Stimulated activated CD4-positive, alpha-beta T cell treated with anti-CD3 and anti-CD28 coated beads, TNF-alpha, amount 100 ng/mL, for 48 hours (primary cell): Measurements from ENCODE around the gene OR1F1.
"Not testable (repeated sequence)": the region's sequence is repeated elsewhere in the genome, so short reads cannot be mapped to it uniquely, and the experiment has no call there.

Source experiments
- DNase-seq, 3 donors: peaks; one replicate each; pipeline ENCODE4 v3.0.0-alpha.2; 2020; ENCODE audit warnings: low read depth in 3 of 3

The OR1F1 gene

DNA sequence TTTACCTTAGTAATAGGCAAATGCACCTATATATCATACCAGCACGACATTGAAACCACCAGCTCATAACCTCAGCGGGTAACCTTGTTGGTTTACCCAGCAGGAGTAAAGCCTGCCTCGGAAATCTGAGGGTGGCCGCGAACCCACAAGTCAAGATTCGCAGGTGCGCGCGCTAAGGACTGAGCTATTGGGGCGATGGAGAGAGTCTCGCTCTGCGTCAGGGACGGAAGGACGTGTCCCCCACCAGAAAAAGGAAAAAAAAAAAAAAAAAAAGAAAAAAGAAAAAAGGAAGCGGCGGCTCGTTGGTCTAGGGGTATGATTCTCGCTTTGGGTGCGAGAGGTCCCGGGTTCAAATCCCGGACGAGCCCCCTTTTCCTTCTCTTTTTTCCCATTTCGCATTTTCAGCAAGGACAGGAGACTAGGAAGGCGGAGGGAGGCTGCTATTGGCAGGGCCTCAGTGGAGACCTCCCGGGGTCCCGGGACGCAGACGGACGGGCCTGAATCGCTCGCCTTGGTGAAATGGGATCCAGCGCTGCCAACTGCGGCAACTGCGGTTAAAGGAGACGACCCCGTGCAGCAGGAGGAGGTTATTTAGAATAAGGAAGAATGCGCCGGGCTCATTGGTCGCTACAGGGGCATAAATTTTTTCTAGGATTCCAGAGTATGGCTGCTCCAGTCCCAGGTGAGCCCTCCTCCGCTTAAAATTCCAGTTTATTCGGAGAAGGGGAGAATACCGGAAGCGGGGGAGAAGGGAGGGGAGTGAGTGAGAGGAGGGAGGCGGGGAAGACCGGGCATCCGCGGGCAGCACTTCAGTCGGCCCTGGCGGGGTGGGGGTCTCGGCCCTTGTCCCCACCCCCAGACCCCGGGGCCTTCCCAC lies at the start of gene OR1F1:
TSS of gene OR1F1 (plus strand) at position 407 of the 877 bp plus-strand sequence.
- DNase-seq, result peak; percentile 47 to 81 (median 60)

GRCh38 chr16:3138342-3138741 lies 49.7 kb upstream of the OR1F1 start:
- no peak for DNase-seq

GRCh38 chr16:3138823-3139426 lies 49.1 kb upstream of the OR1F1 start:
- DNase-seq, result no peak

GRCh38 chr16:3139561-3139960 lies 48.4 kb upstream of the OR1F1 start:
- DNase-seq, result not testable (repeated sequence)

GRCh38 chr16:3140603-3141427 lies 47.2 kb upstream of the OR1F1 start:
- DNase-seq, result no peak

DNA sequence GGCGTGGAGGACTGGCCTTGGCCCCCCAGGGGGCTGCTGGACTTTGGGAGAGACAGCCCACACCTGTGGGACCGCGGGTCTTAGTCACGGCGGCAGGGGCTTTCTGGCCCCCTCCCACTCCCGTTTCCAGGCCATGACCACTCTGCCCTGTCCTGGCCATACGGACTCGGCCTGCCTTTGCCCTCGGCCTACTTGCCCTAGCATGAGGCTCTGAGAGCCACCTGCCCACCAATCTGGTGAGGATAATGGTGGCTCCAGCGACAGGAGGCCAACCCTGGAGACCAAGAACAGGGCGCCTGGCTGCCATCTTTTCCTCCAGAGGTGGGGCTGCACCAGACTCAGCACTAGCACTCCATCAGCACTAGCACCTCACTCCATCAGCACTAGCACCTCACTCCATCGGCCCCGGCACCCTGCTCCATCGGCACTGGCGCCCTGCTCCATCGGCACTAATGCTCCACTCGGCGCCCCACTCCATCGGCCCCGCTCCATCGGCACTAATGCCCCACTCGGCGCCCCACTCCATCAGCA lies 46.2 kb upstream of the OR1F1 start:
- DNase-seq, result no peak

GRCh38 chr16:3142327-3142726 lies 45.7 kb upstream of the OR1F1 start:
- DNase-seq, result no peak

DNA sequence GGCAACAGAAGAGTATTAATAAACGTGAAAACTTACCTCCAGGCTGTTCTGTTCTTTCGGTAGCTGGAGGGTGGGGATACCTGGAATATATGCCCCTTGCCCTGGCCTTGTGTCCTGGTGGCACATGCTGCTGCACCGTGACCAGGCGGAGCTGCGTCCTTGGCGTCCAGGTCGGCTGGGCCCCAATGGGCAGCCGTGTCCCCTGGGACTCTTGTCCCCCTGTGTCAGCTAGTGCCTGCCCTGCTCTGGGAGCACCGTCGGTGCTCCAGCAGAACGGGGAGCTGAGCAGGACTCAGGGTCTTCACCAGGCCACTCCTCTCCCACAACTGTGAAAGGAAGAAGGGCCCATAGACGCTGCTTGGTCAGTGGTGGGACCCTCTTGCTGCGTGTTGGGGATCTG lies 45.2 kb upstream of the OR1F1 start:
- DNase-seq, result no peak

GRCh38 chr16:3143189-3143588 lies 44.8 kb upstream of the OR1F1 start:
- DNase-seq, result no peak

- DNase-seq, result no peak
Measured at GRCh38 chr16:3143598-3144320, 44.2 kb upstream of the OR1F1 start.

- DNase-seq, result no peak
Measured at GRCh38 chr16:3144321-3144983, 43.6 kb upstream of the OR1F1 start.

DNA sequence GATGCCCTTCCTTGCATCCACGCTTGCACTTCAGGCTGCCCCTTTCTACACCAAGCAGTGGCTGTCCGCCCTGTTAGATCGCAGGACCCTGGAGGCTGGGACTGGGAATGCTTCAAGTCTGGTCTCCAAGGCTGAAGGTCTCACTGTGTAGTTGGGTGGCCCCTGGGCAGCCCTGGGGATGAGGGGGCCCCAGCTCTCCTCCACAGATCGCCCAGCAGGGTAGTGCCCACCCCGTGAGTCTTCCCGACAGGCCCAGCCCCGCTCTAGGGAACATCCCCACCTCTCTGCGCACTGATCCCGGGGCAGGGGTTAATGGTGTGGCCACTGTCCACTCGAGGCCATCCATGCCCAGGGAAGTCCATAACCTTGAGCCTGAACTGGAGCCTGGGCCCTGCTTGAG lies 42.9 kb upstream of the OR1F1 start:
- no peak for DNase-seq

DNA sequence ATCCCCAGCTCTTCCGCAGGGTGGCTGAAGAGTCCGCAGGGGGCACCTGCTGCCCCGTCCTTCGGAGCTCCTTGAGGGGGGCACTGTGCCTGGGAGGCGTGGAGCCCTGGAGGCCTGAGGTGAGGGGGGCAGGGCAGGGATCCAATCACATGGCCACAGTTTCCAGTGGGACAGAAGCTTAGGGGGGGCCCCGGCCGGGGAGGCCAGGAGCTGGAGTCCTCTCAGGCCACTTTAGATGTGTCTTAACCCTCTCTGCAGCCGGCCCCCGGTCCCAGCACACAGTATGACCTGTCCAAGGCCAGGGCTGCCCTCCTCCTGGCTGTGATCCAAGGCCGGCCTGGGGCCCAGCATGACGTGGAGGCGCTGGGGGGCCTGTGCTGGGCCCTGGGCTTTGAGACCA lies 42.3 kb upstream of the OR1F1 start:
- DNase-seq, result no peak

GRCh38 chr16:3147046-3147756 lies 40.8 kb upstream of the OR1F1 start:
- no peak for DNase-seq

DNA sequence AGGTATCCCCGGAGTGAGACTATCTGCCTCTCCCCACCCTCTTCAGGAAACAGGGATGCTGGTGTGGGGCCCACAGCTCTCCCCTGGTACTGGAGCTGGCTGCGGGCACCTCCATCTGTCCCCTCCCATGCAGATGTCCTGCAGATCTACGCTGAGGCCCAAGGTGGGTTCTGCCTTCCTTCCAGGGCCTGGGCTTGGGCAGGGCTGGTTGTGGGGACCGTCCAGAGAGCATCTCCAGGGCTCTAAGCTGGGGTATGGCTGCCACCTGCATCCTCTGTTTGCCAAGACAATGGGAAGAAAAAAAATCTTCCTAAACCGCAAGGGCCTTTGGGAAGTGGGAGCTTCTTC lies 40.3 kb upstream of the OR1F1 start:
- DNase-seq, result no peak

- no peak for DNase-seq
Measured at GRCh38 chr16:3148256-3149192, 39.5 kb upstream of the OR1F1 start.

- no peak for DNase-seq
Measured at GRCh38 chr16:3149193-3149530, 38.8 kb upstream of the OR1F1 start.

GRCh38 chr16:3149630-3150345 lies 38.2 kb upstream of the OR1F1 start:
- peak in 1 of 3 donors; percentile 52 for DNase-seq
